ENCODE measurements around the gene SLC25A51.
A peak's percentile ranks its signal among the peaks of the same experiment; 100 is the strongest.

The SLC25A51 gene

GRCh38 chr9:37946041-37946440 is 42.1 kb upstream of the SLC25A51 start:
- H3K9me3 ChIP-seq (ENCODE audit: control insufficient read depth, insufficient read depth, low read depth, low read length) = no peaks in the 10 kb centered on the region
- H3K4me1 ChIP-seq (ENCODE audit: control insufficient read depth, insufficient read depth, low read length) = peaks cover 30% of the 10 kb centered on the region
- H3K4me3 ChIP-seq (ENCODE audit: low read depth, low read length) = no peak overlapping the region
- no peaks in the 10 kb centered on the region for H3K27me3 ChIP-seq (ENCODE audit: control insufficient read depth, insufficient read depth, low read length)
- H3K36me3 ChIP-seq (ENCODE audit: control insufficient read depth, insufficient read depth, low read length) = peaks cover 46% of the 10 kb centered on the region; the same call in 1 of the 2 replicates
- no peak overlapping the region for H3K9ac ChIP-seq (ENCODE audit: low read length)
- H3K27ac ChIP-seq (ENCODE audit: low read depth, low read length) = no peak overlapping the region

GRCh38 chr9:37944671-37945481 is 40.9 kb upstream of the SLC25A51 start:
- H3K27me3 ChIP-seq (ENCODE audit: control insufficient read depth, insufficient read depth, low read length) = no peaks in the 10 kb centered on the region
- peaks cover 30% of the 10 kb centered on the region for H3K4me1 ChIP-seq (ENCODE audit: control insufficient read depth, insufficient read depth, low read length)
- H3K9ac ChIP-seq (ENCODE audit: low read length) = peak overlapping the region; percentile 22
- no peaks in the 10 kb centered on the region for H3K9me3 ChIP-seq (ENCODE audit: control insufficient read depth, insufficient read depth, low read depth, low read length)
- H3K27ac ChIP-seq (ENCODE audit: low read depth, low read length) = peak overlapping the region; percentile 57; the same call in 1 of the 2 replicates
- H3K36me3 ChIP-seq (ENCODE audit: control insufficient read depth, insufficient read depth, low read length) = peaks cover 42% of the 10 kb centered on the region; the same call in 1 of the 2 replicates
- H3K4me3 ChIP-seq (ENCODE audit: low read depth, low read length) = no peak overlapping the region

- H3K27me3 ChIP-seq (ENCODE audit: control insufficient read depth, insufficient read depth, low read length) = no peaks in the 10 kb centered on the region
- H3K36me3 ChIP-seq (ENCODE audit: control insufficient read depth, insufficient read depth, low read length) = peaks cover 39% of the 10 kb centered on the region; the same call in 1 of the 2 replicates
- peak overlapping the region; percentile 25; the same call in 1 of the 2 replicates for H3K27ac ChIP-seq (ENCODE audit: low read depth, low read length)
- peaks cover 31% of the 10 kb centered on the region for H3K4me1 ChIP-seq (ENCODE audit: control insufficient read depth, insufficient read depth, low read length)
- no peak overlapping the region for H3K4me3 ChIP-seq (ENCODE audit: low read depth, low read length)
- no peaks in the 10 kb centered on the region for H3K9me3 ChIP-seq (ENCODE audit: control insufficient read depth, insufficient read depth, low read depth, low read length)
- H3K9ac ChIP-seq (ENCODE audit: low read length) = peak overlapping the region; percentile 34
Measured at GRCh38 chr9:37944266-37944650, 40.3 kb upstream of the SLC25A51 start.

GRCh38 chr9:37943345-37944265 is 39.7 kb upstream of the SLC25A51 start:
- H3K4me3 ChIP-seq (ENCODE audit: low read depth, low read length) = no peak overlapping the region

GRCh38 chr9:37942621-37943344 is 38.9 kb upstream of the SLC25A51 start:
- Histone ChIP-seq H3K27me3 (ENCODE audit: control insufficient read depth, insufficient read depth, low read length) (no peaks in the 10 kb centered on the region), H3K9ac (ENCODE audit: low read length) (no peak overlapping the region), H3K27ac (ENCODE audit: low read depth, low read length) (no peak overlapping the region), H3K9me3 (ENCODE audit: control insufficient read depth, insufficient read depth, low read depth, low read length) (no peaks in the 10 kb centered on the region), H3K36me3 (ENCODE audit: control insufficient read depth, insufficient read depth, low read length) (peaks cover 29% of the 10 kb centered on the region; the same call in 1 of the 2 replicates), H3K4me1 (ENCODE audit: control insufficient read depth, insufficient read depth, low read length) (peaks cover 45% of the 10 kb centered on the region), H3K4me3 (ENCODE audit: low read depth, low read length) (no peak overlapping the region)

More at GRCh38 chr9:37943345-37944265, 39.7 kb upstream of the SLC25A51 start:
- Histone ChIP-seq H3K9me3 (ENCODE audit: control insufficient read depth, insufficient read depth, low read depth, low read length) (no peaks in the 10 kb centered on the region), H3K36me3 (ENCODE audit: control insufficient read depth, insufficient read depth, low read length) (peaks cover 36% of the 10 kb centered on the region; the same call in 1 of the 2 replicates), H3K27me3 (ENCODE audit: control insufficient read depth, insufficient read depth, low read length) (no peaks in the 10 kb centered on the region), H3K27ac (ENCODE audit: low read depth, low read length) (peak overlapping the region; percentile 25; the same call in 1 of the 2 replicates), H3K9ac (ENCODE audit: low read length) (no peak overlapping the region), H3K4me1 (ENCODE audit: control insufficient read depth, insufficient read depth, low read length) (peaks cover 37% of the 10 kb centered on the region)

GRCh38 chr9:37941253-37941652 is 37.3 kb upstream of the SLC25A51 start:
- Histone ChIP-seq H3K36me3 (ENCODE audit: control insufficient read depth, insufficient read depth, low read length) (peaks cover 15% of the 10 kb centered on the region; the same call in 1 of the 2 replicates), H3K4me1 (ENCODE audit: control insufficient read depth, insufficient read depth, low read length) (peaks cover 57% of the 10 kb centered on the region), H3K4me3 (ENCODE audit: low read depth, low read length) (no peak overlapping the region), H3K9me3 (ENCODE audit: control insufficient read depth, insufficient read depth, low read depth, low read length) (no peaks in the 10 kb centered on the region), H3K27ac (ENCODE audit: low read depth, low read length) (no peak overlapping the region), H3K9ac (ENCODE audit: low read length) (no peak overlapping the region), H3K27me3 (ENCODE audit: control insufficient read depth, insufficient read depth, low read length) (no peaks in the 10 kb centered on the region)

GRCh38 chr9:37939575-37940095 is 35.7 kb upstream of the SLC25A51 start:
- peaks cover under 1% of the 10 kb centered on the region; the same call in 1 of the 2 replicates for H3K36me3 ChIP-seq (ENCODE audit: control insufficient read depth, insufficient read depth, low read length)
- peaks cover 43% of the 10 kb centered on the region; the same call in 1 of the 2 replicates for H3K4me1 ChIP-seq (ENCODE audit: control insufficient read depth, insufficient read depth, low read length)
- no peaks in the 10 kb centered on the region for H3K27me3 ChIP-seq (ENCODE audit: control insufficient read depth, insufficient read depth, low read length)
- no peak overlapping the region for H3K4me3 ChIP-seq (ENCODE audit: low read depth, low read length)
- H3K27ac ChIP-seq (ENCODE audit: low read depth, low read length) = no peak overlapping the region
- no peaks in the 10 kb centered on the region for H3K9me3 ChIP-seq (ENCODE audit: control insufficient read depth, insufficient read depth, low read depth, low read length)
- no peak overlapping the region for H3K9ac ChIP-seq (ENCODE audit: low read length)

GRCh38 chr9:37938121-37938891 is 34.4 kb upstream of the SLC25A51 start:
- Histone ChIP-seq H3K4me3 (ENCODE audit: low read depth, low read length) (no peak overlapping the region), H3K27ac (ENCODE audit: low read depth, low read length) (peak overlapping the region; percentile 46; the same call in 1 of the 2 replicates), H3K9ac (ENCODE audit: low read length) (peak overlapping the region; percentile 24), H3K9me3 (ENCODE audit: control insufficient read depth, insufficient read depth, low read depth, low read length) (no peaks in the 10 kb centered on the region), H3K4me1 (ENCODE audit: control insufficient read depth, insufficient read depth, low read length) (peaks cover 30% of the 10 kb centered on the region; the same call in 1 of the 2 replicates), H3K36me3 (ENCODE audit: control insufficient read depth, insufficient read depth, low read length) (no peaks in the 10 kb centered on the region), H3K27me3 (ENCODE audit: control insufficient read depth, insufficient read depth, low read length) (no peaks in the 10 kb centered on the region)

GRCh38 chr9:37937366-37937765 is 33.4 kb upstream of the SLC25A51 start:
- H3K27me3 ChIP-seq (ENCODE audit: control insufficient read depth, insufficient read depth, low read length) = no peaks in the 10 kb centered on the region
- H3K4me3 ChIP-seq (ENCODE audit: low read depth, low read length) = no peak overlapping the region
- H3K9ac ChIP-seq (ENCODE audit: low read length) = peak overlapping the region; percentile 14
- H3K4me1 ChIP-seq (ENCODE audit: control insufficient read depth, insufficient read depth, low read length) = peaks cover 27% of the 10 kb centered on the region; the same call in 1 of the 2 replicates
- no peaks in the 10 kb centered on the region for H3K36me3 ChIP-seq (ENCODE audit: control insufficient read depth, insufficient read depth, low read length)
- H3K27ac ChIP-seq (ENCODE audit: low read depth, low read length) = peak overlapping the region; percentile 46; the same call in 1 of the 2 replicates
- H3K9me3 ChIP-seq (ENCODE audit: control insufficient read depth, insufficient read depth, low read depth, low read length) = no peaks in the 10 kb centered on the region

Measured in HUES6 (cell line).